IPS DF 4.7 (cell line): Measurements from ENCODE around the gene INSYN2B.

Source experiments
- DNase-seq: peaks from one replicate; pipeline ENCODE4 v3.0.0-alpha.2; 2013; ENCODE audit warnings: low spot score; ENCODE audit errors: extremely low read depth

The INSYN2B gene

DNA sequence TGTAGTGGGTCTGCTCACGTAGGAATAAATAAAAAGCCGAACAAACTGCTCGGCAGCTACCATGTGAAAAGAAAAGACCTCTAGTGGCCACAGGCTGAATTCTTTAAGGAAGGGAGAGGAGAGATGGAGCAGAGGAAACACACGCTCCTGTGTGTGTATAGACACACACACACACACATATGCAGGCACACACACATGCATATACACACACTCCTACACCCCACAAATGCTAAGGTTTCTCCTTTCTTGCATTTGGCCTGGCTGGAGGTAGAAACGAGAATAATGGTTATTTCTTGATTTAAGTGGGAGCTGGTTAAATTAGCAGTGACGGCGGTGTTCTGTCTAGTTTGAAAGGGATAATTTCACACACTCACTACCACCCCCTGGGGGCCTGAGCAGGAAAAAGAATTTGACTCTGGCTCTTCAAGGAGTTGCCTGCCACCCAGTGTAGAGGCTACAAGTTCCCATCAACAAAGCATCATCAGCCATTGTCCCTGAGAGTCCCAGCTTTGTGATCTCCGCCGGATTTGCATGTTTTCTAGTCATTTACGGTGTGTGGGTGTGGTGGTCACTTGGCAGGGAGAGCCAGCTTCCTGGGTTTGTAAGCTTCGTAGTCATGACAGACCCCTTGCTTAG is at the start of gene INSYN2B:
Gene INSYN2B (minus strand): TSS at position 78 of the 636 bp plus-strand sequence. CDS start 96,597 bp downstream, outside the sequence.
- DNase-seq = peak; percentile 80

DNA sequence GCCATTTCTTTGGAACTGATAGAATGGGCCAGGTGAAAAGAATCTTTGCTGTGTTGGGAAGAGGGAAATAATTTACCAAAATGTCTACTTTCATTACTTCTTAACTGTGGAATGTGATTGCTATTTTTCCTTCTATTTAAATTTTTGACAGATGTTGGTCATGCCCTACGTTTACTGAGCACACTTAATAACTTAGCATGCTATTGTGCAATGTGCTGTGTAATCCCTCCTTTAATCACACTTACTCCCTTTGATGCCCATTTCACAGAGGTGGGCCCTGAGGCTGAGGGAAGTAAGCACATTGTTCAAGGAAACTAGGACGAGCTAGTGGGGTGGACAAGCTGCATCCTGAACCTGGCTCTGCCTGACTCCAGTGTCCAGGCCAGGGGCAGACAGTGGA is 47.8 kb upstream of the INSYN2B start:
- no peak for DNase-seq

DNA sequence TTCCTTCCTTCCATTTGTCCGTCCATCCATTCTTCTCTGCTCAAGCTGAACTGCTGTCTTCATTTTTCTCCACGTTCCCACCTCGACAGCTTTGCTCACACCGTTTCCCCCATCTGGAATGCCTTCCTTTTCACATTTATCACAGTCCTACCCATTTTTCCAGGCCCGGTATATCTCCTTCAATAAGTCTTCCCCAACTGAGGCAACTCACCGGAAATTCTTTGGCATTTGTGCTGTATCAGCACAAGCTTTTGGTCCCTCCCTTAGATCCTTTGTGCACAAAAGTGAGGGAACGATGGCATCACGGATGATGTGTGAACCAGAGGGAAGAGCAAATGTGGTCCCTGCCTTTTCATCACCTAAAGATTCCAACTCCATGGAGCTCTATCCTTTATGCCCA is 45.6 kb upstream of the INSYN2B start:
- no peak for DNase-seq

DNA sequence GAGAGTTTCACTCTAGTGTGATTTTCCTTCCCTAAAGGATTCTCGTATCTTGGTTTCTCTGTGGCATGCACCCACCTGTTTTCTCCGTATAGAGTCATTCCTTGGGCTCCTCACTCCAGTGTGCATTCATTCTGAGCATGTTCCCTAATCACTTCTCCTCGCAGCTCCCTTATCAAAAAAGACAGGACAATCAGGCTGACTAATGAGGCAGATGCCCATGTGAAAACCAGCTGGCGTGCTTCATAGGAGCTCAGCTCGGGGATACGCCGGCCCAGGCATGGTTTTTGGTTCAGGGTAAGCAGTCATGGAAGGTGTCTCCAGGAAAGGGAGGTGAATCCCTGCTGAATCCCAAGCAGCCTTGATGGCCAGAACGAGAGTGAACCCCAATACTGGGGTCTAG is 41.2 kb upstream of the INSYN2B start:
- no peak for DNase-seq

DNA sequence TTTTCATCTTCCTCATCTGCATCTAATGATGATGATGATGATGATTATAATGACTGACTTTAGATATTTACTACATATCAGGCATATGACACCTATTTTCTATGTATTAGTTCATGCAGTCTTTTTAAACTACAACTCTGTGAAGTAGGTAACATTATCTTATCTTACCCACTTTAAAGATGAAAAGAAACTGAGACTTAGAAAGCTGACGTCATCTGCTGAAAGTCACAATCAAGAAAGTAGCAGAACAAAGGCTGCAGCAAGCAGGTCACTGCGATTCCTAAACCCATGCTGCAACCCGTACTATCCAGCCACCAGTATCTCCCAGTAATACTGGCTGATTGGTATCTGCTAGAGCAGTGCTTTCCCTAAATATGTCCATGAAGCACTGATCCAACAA is 40.1 kb upstream of the INSYN2B start:
- DNase-seq = no peak

DNA sequence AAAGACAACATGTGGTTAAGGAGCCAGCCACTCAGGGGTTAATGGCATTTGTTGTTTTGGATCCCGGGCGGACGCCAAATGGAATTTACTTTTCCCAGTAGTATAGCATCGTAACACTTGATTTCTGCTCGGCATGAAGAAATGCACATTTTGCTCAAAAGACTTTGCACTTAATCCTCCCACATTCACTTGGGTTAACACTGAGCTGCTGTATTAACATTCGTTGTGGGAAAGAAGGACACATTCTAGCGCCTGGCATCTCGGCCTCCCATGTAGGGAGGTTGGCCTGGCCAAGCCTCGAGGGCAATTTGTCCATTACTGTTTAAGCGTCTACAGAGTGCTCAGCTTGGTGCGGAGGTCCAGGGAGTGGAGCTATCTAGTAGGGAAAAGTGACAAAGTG is 32.3 kb upstream of the INSYN2B start:
- DNase-seq = no peak

DNA sequence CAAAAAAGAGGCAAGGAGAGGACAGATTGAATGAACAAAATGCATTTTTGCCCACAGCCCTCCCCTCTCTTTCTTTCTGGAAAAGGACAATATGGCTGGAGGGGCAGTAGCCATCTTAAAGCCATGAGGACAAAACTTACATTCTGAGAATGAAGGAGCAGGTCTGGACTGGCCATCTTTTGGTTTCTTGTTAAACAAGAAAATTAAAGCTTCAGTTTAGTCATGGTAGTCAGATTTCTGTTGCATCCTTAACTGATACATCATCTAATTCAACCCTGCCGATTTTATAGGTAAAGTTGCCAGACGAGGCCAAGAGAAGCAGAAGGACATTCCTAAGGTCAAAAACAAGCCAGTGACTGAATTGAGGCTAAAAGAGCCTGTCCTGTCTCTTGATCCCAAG is 31.5 kb upstream of the INSYN2B start:
- no peak for DNase-seq

DNA sequence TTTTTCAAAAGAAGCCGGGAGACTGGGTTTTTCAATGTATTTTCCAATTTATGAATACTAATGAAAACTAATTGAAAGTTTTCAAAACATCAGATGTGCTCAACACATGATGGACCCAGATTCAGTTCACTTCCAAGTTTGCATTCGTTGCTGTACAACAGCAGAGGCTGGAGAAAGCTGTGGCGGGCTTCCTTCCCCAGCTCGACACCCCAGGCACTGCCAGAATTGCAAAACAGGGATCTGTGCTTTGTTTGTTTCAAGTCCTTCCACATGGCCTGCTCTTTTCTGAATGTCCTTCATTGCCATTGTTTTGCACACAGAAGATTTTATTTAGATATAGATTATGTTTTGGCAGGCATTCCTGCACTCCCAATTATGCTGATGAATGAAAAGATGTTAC is 30.3 kb upstream of the INSYN2B start:
- no peak for DNase-seq

DNA sequence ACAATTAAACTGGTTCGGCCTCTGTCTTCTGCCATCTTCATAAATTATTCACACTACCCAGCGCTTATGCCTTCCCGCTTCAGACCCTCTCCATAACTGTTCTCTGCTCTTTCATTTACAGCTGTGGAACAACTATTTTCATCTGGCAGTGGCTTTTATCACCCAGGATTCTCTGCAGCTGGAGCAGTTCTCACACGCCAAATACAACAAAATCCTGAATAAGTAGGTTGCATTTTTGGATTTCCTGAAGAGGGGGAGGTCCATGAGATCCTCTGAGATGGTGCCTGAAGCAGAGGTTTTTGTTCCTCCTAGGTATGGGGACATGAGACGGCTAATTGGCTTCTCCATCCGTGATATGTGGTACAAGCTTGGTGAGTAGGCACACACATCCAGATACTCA is 28.1 kb upstream of the INSYN2B start:
- no peak for DNase-seq

DNA sequence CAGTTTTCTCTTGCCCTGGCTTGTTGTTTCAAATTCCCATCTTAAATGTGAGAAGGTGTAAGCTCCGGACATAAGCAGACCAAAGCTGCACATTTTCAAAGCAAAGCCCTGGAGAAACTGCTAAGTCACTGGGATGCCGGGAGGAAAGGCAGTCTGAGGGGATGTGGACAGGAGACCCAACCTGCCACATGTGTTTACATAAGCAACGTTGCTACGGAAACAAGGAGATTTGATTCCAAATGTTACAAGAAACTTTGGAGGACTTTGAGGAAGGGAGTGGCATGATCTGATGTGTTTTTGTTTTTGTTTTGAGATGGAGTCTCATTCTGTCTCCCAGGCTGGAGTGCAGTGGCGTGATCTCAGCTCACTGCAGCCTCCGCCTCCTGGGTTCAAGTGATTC is 25.7 kb upstream of the INSYN2B start:
- no peak for DNase-seq

DNA sequence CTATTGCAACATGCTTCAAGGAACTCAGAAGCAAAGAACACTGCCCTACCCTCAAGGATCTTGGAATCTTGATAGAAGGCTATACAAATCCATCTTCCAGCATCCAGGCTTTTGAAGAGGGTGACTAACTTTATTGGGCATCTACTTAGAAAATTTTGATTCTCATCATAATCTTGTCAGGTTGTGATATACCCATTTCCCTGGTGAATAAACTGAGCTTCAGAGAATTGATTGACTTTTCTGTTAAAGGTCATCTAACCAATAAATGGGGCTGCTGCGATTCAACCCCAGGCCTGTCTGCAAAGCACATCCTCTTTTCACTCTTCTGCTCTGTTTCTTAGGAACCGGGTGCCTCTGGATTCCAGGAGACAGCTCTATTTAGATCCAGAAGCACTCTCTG is 19.9 kb upstream of the INSYN2B start:
- no peak for DNase-seq

DNA sequence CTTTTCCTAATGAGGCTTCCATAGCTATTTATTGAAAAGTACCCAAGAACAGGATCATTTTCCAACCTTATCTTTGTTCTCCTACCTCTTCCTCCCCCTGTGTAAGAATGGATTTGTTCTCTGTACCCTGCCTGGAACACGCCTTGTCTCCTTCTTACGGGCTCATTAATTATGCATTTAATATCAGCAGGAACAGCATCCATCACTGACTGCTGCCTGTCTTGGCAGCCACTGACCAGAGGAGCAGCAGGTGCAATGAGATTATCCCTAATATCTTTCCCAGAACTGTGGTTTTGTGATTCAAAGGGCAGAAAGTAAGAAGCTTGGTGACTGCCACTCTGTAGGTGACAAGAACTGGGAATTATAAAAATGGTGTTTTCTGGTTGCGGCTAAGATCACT is 19.3 kb upstream of the INSYN2B start:
- DNase-seq = no peak

DNA sequence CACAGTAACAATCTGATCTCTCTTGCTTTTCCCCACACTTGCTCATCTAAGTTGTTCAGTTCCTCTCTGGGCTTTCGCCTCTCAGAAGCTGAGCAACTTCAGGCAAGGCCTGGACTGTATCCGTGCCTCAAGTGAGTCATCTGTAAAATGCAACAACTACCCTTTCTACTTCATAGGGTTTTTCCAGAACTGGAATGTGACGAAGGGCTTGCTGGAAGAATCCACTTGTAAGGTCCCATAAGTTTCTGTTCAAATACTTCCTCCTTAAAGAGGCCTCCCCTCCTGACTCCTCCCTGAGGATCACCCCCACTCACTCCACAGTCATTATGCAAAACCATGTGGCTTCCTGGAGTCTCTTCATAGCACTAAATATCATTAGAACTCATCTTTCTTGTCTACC is 17.5 kb upstream of the INSYN2B start:
- no peak for DNase-seq

DNA sequence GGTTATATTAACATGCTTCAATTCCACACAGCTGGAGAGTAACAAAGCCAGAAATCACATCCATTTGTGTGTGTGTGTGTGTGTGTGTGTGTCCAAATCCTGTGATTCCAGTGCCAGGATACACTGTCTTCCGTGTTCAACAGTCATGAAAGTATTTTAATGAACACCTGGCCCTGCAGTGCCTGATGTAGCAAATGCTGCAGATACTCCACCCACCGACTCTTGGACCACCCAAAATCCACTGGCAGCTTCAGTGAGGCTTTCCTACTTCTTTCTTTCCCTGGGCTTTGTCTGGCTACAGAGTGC is 13.1 kb upstream of the INSYN2B start:
- no peak for DNase-seq

DNA sequence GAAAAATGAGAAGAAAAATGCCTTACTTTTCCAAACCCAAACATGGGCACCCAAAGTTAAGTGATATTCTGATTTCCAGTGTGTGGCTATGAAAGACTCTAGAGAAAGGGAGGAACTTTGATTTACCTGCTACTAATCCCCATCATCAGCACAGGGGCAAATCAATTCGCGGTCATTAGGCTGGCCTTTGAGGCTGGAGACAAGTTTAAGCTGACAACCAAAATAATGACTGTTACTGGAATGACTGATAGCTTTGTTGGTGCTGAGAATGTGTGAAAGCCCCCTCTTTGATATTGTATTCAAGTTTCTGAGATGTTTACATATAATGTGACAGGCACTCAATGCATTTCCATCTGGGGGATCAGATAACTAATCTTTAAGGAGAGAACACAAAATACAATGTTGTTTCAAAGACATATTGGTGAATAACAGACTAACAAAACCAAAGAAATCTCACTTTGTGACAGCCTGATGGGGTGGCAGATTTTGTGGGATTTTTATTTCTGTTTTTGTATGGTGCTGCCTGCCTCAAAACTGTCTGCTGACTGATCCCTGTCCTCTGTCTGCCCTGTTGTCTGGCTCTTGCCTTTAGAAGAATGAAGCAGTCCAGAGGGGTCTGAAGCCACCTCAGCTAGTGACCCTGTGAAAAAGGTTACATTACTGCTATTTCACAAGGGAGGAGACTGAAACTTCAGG is 12.6 kb upstream of the INSYN2B start:
- DNase-seq = no peak

DNA sequence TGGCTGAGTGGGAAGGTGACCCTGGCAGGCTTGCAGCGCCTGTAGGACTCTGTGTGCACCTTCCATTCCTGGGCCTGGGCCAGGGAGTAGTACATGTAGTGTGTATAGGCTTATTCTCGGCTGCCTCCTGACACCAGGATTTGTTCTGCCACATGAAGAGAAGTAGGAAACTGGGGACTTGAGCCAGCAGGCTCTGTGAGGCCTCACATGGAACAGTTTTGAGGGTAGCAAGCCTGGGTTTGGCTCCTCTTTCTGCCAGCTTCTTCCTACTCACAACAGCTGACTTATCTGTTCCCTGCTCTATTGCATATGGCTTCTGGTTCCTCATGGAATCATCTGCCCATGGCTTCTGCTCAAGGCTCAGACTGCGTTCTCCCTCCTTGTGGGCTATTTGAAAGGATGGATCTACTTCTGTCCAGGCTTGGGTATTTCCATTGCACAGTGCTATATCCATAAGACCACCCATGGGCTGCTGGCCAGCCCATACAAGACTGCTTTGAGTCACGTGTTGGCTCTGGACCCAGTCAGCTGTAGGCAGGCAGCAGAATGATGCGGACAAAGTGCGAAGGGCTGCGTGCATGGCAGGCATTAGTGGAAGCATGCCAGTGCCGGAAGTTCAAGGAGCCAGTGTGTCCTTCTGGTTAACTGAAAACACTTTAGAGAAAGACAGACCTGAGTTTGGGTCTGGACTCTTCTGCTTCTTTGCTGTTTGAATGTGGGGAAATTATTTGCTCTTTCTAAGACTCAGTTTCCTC is 11.0 kb upstream of the INSYN2B start:
- no peak for DNase-seq

DNA sequence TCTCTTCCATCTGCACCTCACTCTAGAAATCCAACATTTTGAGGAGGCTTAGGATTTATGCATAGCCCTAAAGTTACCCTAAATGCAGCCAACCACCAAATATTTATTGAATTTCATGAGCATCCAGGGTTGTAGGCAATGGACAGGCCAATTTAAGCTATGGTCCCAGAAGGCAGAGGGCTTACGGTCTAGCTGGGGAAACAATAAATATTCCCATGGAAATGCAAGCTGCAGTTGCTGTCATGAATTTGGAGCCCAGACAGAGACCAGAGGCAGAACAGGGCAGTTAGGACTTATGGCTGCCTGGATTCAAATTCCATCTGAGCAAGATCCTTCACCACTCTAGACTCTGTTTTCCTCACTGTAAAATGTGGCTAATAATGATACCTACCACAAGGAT is 9.1 kb upstream of the INSYN2B start:
- no peak for DNase-seq

DNA sequence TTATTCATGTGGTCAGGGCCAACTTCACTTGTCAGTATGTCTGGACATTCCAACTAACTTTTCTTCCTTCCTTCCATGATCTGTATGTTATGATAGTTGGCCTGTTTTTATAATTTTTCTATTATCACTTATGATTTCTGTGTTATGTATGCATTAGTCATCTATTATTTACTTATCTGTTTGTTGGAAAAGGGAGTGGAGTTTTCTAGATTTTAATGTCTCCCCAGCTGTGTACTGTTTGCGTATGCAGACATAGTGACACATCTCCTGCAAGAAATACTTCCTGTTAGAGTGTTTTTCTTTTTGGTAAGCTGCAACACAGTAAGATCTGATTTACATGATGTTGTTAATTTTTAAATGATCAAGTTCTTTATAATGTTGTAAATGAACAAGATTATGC is 8.7 kb upstream of the INSYN2B start:
- DNase-seq = no peak

DNA sequence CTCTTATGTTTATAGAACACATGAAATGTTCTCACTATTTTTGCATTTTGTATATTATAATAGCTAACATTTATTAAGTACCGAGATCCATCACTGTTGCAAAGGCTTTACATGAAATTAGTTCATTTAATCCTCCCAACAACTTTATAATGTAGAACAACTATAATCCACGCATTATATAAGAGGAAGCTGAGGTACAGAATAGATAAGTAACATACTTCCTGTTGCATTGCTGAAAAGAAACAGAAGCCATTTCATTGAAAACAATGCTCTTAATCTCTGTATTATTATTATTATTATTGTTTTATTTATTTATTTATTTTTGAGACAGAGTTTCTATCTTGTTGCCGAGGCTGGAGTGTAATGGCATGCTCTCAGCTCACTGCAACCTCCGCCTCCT is 7.9 kb upstream of the INSYN2B start:
- no peak for DNase-seq

DNA sequence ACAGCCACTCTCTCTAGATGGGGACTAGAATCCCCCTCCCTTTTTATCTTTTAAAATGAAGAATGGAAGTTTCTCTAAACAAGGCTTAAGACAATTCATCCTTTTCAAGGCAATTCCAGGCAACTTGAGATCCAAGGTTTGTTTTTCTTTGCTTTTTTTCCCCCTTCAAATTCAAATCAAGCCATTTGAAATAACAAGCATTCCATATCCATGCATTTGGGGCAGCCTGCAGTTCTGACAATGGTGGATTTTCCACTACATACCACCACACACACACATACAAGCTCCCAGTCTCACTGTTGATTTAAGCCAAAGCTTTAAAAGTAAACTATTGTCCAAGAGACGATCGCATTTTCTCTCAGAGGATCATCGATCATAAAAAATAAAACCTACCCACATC is 424 bp downstream of the INSYN2B start:
- no peak for DNase-seq

DNA sequence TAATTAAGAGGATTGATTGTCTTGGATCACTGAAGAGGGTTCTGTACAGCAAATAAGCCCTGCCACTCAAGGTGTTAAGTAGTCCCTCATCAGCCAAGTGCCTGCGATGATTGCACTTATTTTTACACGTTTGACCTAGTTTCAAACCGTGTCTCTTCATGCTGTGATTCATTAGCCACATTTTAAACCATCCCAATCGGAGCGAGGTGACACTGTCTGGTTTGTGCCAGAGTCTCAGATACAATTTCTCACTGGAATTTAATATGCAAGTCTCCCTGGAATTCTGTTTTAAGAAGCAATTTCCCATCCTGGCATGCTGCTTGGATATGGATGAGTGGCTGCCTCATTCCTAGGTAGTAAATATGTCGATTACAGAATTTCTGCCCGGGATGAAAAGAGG is 1.6 kb downstream of the INSYN2B start:
- no peak for DNase-seq

DNA sequence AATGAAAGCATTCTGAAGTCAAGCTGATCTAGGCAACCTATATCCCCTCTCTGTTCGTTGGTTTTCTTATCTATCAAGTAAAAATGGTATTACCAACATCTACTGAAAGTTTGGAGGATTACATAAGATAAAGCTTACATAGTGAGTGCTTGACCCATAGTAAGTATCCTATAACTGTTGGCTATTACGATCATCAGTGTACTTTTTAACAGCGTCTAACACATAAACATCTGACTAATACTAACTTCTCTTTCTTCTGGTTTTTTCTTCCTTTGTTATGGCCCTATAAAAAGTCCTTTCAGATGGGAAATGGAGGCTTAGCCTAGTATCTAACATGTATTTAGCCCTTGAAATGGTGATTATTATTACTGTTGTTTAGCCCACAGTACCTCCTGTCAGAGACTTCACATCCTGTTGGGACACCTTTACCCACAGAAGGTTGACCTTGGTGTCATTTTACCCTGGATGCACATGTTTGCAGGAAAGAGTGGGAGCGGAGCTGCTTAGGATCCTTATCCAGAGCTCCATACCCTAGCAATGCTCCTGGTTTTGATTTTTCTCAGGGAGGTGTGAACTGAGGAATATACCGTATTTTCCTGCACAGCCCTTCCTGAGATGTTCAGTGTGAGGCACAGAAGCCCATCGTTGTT is 6.0 kb downstream of the INSYN2B start:
- no peak for DNase-seq
